Rectal smooth muscle tissue (tissue), 1 donor: ENCODE measurements around the gene PARD3.

Experiments
- H3K27ac ChIP-seq: one replicate; pipeline ENCODE4 v1.7.0; 2013; ENCODE audit warnings: low read depth, low read length, inconsistent platforms
- H3K27me3 ChIP-seq: one replicate; pipeline ENCODE4 v1.7.0; 2013; ENCODE audit warnings: low read length; ENCODE audit not compliant: control insufficient read depth, insufficient read depth
- H3K36me3 ChIP-seq: one replicate; pipeline ENCODE4 v1.7.0; 2013; ENCODE audit warnings: low read length; ENCODE audit not compliant: control insufficient read depth, insufficient read depth
- H3K4me1 ChIP-seq: one replicate; pipeline ENCODE4 v1.7.0; 2013; ENCODE audit warnings: low read length; ENCODE audit not compliant: control insufficient read depth, insufficient read depth
- H3K4me3 ChIP-seq: one replicate; pipeline ENCODE4 v1.7.0; 2013; ENCODE audit warnings: low read length
- H3K9ac ChIP-seq: one replicate; pipeline ENCODE4 v1.7.0; 2013; ENCODE audit warnings: low read length

The PARD3 gene

DNA sequence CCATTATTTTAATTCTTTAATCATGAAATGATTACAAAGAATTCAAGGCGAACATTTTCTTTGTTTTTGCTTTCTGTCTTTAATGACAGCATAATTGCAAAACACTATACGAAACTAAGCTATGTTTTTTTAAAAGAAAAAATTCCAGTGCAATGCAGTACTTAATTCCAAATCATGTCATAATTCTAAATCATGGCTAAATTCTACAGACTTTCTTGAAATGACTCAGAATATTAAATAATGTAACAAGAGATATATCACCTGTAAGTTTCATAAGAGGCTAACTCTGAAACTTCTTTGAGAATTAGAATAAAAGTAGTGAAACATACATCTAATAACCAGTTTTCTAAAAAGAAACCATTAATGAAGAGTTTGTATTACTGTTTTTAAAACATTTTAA, 671.6 kb downstream of the PARD3 start:
- Histone ChIP-seq H3K27me3 (no peaks in the 10 kb centered on the region), H3K9ac (no peak overlapping the region), H3K4me1 (no peaks in the 10 kb centered on the region), H3K4me3 (no peak overlapping the region), H3K27ac (no peak overlapping the region), H3K36me3 (no peaks in the 10 kb centered on the region)

DNA sequence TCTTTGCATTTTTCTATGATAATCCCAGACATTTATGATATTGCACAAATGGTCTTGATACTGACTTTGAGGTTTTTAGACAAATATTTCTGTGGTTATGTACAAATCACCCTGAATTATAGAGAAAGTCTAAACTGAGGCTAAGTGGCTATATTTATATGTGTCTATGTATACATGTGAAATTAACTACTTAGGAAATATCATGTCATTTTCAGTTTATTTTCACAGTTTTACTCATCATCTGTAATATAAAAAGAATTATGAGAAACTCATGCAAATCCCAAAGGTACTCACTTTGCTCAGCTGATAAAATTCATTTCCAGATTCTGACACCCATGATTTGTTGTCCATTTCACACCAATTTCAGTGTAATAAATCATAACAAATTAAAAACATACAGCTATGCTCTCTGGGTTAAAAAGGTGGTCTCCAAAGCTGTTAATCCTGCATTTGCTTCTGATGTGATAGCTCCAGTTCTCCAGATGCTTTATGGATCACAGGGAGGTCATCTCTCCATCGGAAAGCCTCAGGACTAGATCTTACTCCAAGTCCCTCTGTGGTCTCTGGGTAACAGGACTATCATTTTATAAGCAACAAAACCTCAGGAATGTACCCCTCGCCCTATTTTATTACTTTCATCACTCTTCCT, 673.9 kb downstream of the PARD3 start:
- Histone ChIP-seq H3K36me3 (no peaks in the 10 kb centered on the region), H3K9ac (no peak overlapping the region), H3K27ac (no peak overlapping the region), H3K27me3 (no peaks in the 10 kb centered on the region), H3K4me1 (no peaks in the 10 kb centered on the region), H3K4me3 (no peak overlapping the region)

DNA sequence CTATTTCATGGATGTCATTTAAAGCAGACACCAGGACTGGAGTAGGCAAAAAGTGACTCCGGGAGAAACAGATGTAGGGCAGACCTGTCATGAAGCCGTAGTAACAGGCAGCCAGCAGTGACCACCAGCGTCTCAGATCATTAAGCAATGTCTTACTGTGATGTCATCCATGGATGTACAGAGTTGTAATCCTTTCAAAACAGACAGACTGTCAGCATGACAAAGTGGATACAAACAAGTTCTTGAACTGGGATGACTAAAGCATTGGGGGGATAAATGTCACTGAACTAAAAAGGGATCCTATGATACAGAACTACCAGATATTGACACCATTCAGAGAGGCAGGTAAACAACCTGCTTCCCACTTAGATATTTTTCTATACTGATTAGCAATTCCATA, 675.5 kb downstream of the PARD3 start:
- Histone ChIP-seq H3K36me3 (no peaks in the 10 kb centered on the region), H3K27me3 (no peaks in the 10 kb centered on the region), H3K9ac (no peak overlapping the region), H3K27ac (no peak overlapping the region), H3K4me3 (no peak overlapping the region), H3K4me1 (no peaks in the 10 kb centered on the region)

DNA sequence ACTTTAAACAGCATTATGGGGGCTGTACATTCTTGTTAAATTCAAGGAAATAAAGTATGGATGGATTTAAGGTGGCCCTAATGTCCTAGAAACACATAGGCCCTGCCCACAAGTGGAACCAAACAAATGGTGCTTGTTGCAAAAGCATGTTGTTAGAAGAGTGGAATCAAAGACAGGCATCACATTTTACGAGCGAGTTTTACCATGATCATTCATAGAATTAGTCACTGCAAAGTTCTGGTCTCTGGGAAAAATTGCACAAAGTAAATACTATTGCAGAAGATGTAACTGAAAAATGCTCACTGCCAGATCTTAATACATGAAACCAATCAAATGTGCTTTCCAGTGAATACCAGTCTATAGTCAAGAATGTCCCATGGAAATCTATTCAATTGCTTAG, 677.1 kb downstream of the PARD3 start:
- H3K36me3 ChIP-seq, result no peaks in the 10 kb centered on the region
- no peaks in the 10 kb centered on the region for H3K27me3 ChIP-seq
- H3K4me1 ChIP-seq, result no peaks in the 10 kb centered on the region
- H3K4me3 ChIP-seq, result no peak overlapping the region
- no peak overlapping the region for H3K27ac ChIP-seq
- no peak overlapping the region for H3K9ac ChIP-seq

DNA sequence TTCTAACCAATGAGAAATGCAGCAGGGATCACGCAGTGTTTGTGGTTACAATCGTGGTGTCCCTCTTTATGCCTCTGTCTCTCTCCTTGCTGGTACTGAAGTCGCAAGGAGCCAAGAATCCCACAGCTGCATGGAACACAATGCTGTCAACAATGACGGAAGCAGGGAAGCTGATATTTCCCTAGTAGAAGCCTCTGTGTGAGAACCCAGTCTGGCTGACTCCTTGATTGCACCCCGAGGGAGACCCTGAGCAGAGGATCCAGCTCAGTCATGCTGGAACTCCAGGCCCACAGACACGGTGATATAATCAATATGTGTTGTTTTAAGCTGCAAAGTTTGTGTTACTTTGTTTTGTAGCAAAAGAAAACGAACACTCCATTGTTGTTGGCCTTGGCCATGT, 677.9 kb downstream of the PARD3 start:
- no peak overlapping the region for H3K9ac ChIP-seq
- H3K27me3 ChIP-seq, result no peaks in the 10 kb centered on the region
- no peaks in the 10 kb centered on the region for H3K4me1 ChIP-seq
- no peaks in the 10 kb centered on the region for H3K36me3 ChIP-seq
- H3K27ac ChIP-seq, result no peak overlapping the region
- no peak overlapping the region for H3K4me3 ChIP-seq

DNA sequence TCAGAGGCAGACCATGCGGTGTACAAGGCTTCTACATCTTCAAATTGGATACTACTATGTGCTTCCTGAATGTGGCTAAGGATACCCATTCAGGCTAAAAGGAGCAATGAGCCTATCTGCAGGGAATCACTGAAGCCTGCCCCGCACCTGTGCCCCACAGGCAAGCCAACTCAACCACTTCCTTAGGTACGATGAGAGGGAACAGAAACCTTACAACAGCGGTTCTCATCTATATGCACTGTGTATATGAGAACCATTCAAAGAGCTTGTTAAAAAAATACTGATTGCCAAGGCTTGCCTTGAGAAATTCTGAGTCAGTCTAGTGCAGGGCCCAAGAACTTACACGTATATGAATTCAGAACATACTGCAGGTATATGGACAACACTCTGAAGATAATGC, 679.6 kb downstream of the PARD3 start:
- Histone ChIP-seq H3K4me1 (no peaks in the 10 kb centered on the region), H3K27ac (no peak overlapping the region), H3K36me3 (no peaks in the 10 kb centered on the region), H3K4me3 (no peak overlapping the region), H3K27me3 (no peaks in the 10 kb centered on the region), H3K9ac (no peak overlapping the region)

DNA sequence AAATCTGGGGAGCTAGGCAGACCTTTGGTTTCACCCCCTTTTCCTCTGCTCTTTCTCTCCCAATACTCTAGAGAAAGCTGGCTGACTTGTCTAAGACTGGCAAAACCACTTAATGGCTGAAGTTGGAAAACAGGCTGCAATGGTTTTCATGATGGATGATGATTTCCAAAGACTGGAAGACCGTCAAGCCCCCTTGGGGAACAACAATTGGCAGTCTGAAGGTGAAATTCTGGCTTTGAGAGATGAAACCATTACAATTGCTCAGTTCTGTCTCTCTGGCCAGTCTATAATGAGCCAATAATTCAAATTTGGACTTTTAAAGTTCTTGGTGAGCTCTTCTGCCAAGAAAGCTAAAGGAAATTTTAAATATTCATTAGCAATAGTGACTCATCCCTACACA, 680.5 kb downstream of the PARD3 start:
- Histone ChIP-seq H3K36me3 (no peaks in the 10 kb centered on the region), H3K4me3 (no peak overlapping the region), H3K4me1 (no peaks in the 10 kb centered on the region), H3K27ac (no peak overlapping the region), H3K9ac (no peak overlapping the region), H3K27me3 (no peaks in the 10 kb centered on the region)

DNA sequence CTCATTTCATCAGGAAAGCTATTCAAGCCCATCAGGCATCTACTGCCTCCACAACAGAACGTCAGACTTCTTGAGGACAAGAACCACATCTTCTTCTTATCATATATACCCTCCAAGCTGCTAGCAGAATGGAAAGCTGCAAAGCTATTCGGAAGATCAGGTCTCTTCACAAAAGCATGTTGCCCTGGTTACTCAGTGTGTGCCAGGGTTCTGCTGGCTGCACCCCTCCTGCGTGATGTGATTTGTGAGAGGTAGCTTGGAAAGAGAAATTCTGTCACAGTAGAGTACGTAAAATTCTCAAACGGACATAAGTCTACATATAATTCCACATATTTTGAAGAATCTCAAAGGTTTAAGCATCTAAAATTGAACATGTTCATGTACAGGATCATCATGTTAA, 681.7 kb downstream of the PARD3 start:
- Histone ChIP-seq H3K4me1 (no peaks in the 10 kb centered on the region), H3K27me3 (no peaks in the 10 kb centered on the region), H3K9ac (no peak overlapping the region), H3K27ac (no peak overlapping the region), H3K36me3 (no peaks in the 10 kb centered on the region), H3K4me3 (no peak overlapping the region)

DNA sequence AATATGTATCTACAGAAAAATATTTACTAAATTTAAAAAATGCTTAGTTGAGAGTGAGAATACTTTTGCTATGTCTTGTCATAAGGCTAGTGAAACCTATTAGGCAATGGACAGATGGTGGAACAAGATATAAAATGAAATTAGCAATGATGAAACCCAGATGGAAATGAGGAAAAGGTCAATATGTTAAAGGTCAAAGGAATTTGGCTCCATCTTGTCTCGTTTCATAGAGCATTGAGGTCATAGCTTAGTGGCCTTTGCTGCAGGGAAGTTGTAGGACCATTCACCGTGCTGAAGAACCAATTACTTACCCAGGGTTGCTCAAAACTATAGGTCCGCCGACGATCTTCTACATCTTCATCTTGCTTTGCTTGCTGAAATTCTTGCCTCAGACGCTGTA, 683.9 kb downstream of the PARD3 start:
- Histone ChIP-seq H3K27me3 (no peaks in the 10 kb centered on the region), H3K36me3 (no peaks in the 10 kb centered on the region), H3K9ac (no peak overlapping the region), H3K4me3 (no peak overlapping the region), H3K27ac (no peak overlapping the region), H3K4me1 (peaks cover 2% of the 10 kb centered on the region)

DNA sequence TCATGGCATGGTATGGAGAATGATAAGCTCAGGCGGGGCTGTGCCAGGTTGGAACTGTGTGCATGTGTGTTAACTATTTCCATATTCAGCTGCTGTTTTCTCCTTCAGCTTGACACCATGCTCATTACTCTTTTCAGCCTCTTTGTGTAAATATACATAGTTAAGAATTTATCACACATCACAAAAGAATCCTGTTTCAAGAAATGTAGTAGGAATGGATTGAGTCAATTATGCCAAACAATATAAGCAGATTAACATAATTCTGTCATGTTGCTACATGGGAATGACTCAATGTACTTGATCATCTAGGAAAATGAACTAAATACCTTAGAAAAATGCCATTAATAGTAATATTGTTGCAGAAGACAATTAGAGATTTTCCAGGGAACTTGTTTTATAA, 687.4 kb downstream of the PARD3 start:
- H3K27ac ChIP-seq, result no peak overlapping the region
- H3K36me3 ChIP-seq, result no peaks in the 10 kb centered on the region
- H3K9ac ChIP-seq, result no peak overlapping the region
- no peaks in the 10 kb centered on the region for H3K27me3 ChIP-seq
- H3K4me3 ChIP-seq, result no peak overlapping the region
- peaks cover 7% of the 10 kb centered on the region for H3K4me1 ChIP-seq

DNA sequence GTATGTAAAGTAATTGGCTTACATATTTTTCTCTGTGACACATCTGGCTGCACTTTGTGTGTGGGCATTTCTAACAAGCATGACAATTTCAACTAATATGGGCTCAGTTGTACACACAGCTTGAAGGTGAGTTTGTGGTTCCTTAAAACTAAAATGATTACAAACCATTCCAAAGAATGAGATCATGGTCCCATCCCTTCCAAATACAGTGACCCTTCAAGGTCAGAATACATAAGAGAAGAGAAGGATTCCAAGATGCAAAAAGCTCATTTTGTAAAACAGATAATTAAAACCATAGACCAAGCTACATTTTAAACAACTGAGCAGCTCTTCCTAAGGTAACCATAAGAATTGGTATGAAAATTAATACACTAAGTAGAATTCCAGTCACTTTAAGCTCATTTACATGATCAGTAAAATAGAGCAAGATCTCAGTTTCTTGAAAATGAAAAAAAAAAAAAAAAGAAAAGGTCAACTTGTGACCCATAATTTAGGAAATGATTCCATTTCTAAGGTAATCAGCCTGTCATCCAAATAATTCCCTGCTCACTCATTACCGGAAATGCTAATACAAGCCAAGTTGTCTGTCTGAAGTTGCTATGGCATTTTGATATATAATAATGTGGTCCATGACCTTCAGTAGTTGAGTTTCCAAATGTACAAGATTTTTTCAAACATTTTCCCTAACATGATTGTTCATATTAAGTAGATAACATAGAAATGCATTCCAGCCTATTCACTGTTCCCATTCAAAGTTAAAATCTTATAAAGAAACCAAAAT, 688.5 kb downstream of the PARD3 start:
- Histone ChIP-seq H3K9ac (no peak overlapping the region), H3K4me3 (no peak overlapping the region), H3K36me3 (no peaks in the 10 kb centered on the region), H3K4me1 (peaks cover 11% of the 10 kb centered on the region), H3K27ac (no peak overlapping the region), H3K27me3 (no peaks in the 10 kb centered on the region)

DNA sequence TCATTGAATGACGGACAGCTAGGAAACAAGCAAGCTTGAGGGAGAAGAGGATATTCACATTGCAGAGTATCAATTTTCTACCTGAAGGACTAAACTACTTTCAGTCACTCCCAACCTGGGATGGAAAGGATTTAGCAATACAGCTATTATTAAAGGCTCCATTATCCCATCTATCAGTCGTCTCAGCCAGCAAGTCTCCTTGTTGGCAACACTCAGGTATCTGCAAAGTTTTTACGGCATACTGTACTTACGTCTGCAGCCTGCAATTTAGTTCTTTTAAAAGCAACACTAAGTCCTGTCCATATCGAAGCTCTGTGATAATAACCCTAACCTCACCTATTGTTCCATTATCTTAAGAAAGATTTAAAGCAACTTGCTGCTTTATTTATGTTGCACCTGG, 689.4 kb downstream of the PARD3 start:
- no peaks in the 10 kb centered on the region for H3K27me3 ChIP-seq
- no peaks in the 10 kb centered on the region for H3K36me3 ChIP-seq
- no peak overlapping the region for H3K4me3 ChIP-seq
- H3K4me1 ChIP-seq, result peaks cover 11% of the 10 kb centered on the region
- H3K9ac ChIP-seq, result no peak overlapping the region
- H3K27ac ChIP-seq, result no peak overlapping the region

DNA sequence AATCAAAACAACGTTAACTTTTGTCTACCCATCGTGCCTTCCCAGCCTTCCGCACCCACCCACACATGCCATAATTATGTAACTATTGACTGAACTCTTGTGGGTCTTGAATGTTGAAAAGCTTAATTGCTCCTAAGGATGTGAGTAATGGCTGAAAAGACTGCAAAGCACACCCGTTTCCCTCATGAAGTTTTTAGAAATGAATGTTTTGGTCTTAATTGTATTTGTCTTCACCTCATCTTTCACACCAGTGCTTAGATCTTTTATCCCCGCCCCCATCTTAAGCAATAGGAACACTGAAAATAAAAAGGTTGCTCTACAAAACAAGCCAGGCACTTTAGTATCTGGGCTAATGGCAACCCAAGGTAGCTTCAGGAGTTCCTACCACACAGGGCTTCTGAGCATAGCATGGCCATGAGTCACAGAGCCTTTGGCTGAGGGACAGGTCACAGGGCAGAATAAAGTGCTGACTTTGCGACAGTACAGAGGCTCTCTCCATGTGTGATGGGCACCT, 690.5 kb downstream of the PARD3 start:
- Histone ChIP-seq H3K9ac (no peak overlapping the region), H3K27ac (no peak overlapping the region), H3K36me3 (no peaks in the 10 kb centered on the region), H3K4me3 (no peak overlapping the region), H3K4me1 (peaks cover 11% of the 10 kb centered on the region), H3K27me3 (no peaks in the 10 kb centered on the region)
